ENCODE results near the gene PHACTR2. TPM values are rescaled to one million over a fixed set of nuclear protein-coding genes. Genes with fewer than 3 reads are reported as not detected.

PHACTR2 gene
- total and polyA plus RNA-seq, 10 of the 15 experiments (the other 5 are each of a cell fraction or from before 2014, with no cell fraction given): 1.4 to 19.1 (median 5.3) TPM

DNA sequence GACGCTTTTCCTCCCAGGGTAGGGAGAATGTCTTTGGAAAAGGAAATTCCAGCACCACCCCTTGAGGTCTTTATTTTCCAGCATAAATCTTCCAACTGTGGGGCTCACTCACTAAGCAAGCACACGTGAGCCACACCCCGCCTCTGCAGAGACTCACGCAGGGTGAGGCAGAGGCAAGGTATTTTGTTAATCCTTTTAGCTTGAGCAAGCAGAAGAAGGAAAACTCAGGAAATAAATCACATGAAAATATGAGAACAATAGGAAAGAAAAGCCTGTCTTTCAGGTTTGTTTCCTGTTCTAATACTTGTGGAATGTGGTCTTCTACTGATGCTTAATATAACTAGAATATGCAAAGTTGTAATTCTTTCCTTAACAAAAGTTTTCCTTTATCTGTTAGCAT is 4.1 kb upstream of the PHACTR2 start:
- DNase-seq (ENCODE audit: low read depth, low spot score): no peak
- Histone ChIP-seq H3K4me1 (ENCODE audit: control insufficient read depth, insufficient read depth, low read length) (no peaks in the 10 kb centered on the region), H4K20me1 (ENCODE audit: control insufficient read depth, insufficient read depth) (no peaks in the 10 kb centered on the region), H3K27me3 (replicated peaks in 1 of 2; ENCODE audit: control insufficient read depth in 2 of 2, insufficient read depth in 2 of 2, low read length in 1 of 2) (peaks cover 3 to 10% of the 10 kb centered on the region in 2 experiments; a peak in 2 of 4 replicates), H2AFZ (ENCODE audit: control insufficient read depth, low read depth, low read length) (no peak overlapping the region), H3K36me3 (ENCODE audit: control insufficient read depth in 2 of 2, insufficient read depth in 2 of 2, low read length in 1 of 2) (no peaks in the 10 kb centered on the region), H3K79me2 (ENCODE audit: control insufficient read depth, insufficient read depth, low read length) (no peaks in the 10 kb centered on the region), H3K4me3 (no peak overlapping the region), H3K9ac (ENCODE audit: control insufficient read depth, insufficient read depth, low read length) (no peak overlapping the region), H3K4me2 (ENCODE audit: control insufficient read depth, insufficient read depth) (no peak overlapping the region), H3K27ac (ENCODE audit: control insufficient read depth, insufficient read depth) (no peak overlapping the region), H3K9me3 (replicated peaks; ENCODE audit: control insufficient read depth, insufficient read depth, low read length) (no peaks in the 10 kb centered on the region)
- TF ChIP-seq RELB (IDR thresholded peaks at IDR 0.05; ENCODE audit: low read depth) (no peak), HDGF (IDR thresholded peaks at IDR 0.05) (no peak), ZSCAN29 (IDR thresholded peaks at IDR 0.05) (no peak), RB1 (IDR thresholded peaks at IDR 0.05; ENCODE audit: borderline replicate concordance) (no peak), JUND (IDR thresholded peaks at IDR 0.05; ENCODE audit: low read depth, low read length) (no peak), NFYB (IDR thresholded peaks at IDR 0.05; ENCODE audit: insufficient read depth, low read depth, low read length) (no peak), EZH2 (IDR thresholded peaks at IDR 0.05; ENCODE audit: borderline replicate concordance, control insufficient read depth, low read depth, low read length) (no peak), BACH1 (IDR thresholded peaks at IDR 0.05; ENCODE audit: borderline replicate concordance) (no peak), YY1 (IDR thresholded peaks at IDR 0.05; ENCODE audit: low read depth, low read length) (no peak), MXI1 (IDR thresholded peaks at IDR 0.05; ENCODE audit: low read depth, low read length) (no peak), SKIL (IDR thresholded peaks at IDR 0.05; ENCODE audit: low read depth, poor library complexity, severe bottlenecking) (no peak)
- ChIA-PET CTCF (no interaction called here), POLR2A (no interaction called here), SMC1A (ENCODE audit: uncharacterized antibody, unreplicated experiment) (no interaction called here), RAD21 (ENCODE audit: unreplicated experiment) (no interaction called here)
- BruUV-seq (replicated peaks): no TSS peak
- FAIRE-seq: no peak
- no peak for ATAC-seq
- in situ Hi-C loops (cut with MboI) (no loop called here), intact Hi-C loops (cut with micrococcal nuclease; ENCODE audit: unreplicated experiment) (no loop called here)
- WGBS (ENCODE audit: insufficient coverage, insufficient replicate concordance, low lambda C conversion rate, missing lambda C conversion rate): 54% methylated on average over 4 of the region's 4 CpGs
